ENCODE measurements around the gene ZBTB37.

The ZBTB37 gene

DNA sequence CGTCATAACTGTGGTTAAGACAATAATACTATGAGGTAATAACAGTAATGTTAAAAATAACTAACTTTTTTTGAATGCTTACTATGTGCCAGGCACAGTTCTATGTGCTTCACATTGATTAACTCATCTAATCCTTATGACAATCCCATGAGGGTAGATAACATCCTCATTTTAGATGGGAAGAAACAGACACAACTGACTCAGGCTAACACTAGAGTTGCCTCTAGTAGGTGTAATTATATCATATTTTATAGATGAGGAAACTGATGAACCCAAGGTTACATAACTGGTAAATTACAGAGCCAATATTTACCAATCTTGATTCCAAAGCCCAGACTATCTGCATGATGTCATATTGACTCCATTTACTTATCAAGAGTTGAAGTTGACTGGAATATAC lies 25.4 kb downstream of the ZBTB37 start:
- Histone ChIP-seq H3K9me3 (ENCODE audit: insufficient read depth, low read length) (no peaks in the 10 kb centered on the region), H3K4me2 (ENCODE audit: low read length) (no peak overlapping the region)
- TF ChIP-seq, protein P1, sequence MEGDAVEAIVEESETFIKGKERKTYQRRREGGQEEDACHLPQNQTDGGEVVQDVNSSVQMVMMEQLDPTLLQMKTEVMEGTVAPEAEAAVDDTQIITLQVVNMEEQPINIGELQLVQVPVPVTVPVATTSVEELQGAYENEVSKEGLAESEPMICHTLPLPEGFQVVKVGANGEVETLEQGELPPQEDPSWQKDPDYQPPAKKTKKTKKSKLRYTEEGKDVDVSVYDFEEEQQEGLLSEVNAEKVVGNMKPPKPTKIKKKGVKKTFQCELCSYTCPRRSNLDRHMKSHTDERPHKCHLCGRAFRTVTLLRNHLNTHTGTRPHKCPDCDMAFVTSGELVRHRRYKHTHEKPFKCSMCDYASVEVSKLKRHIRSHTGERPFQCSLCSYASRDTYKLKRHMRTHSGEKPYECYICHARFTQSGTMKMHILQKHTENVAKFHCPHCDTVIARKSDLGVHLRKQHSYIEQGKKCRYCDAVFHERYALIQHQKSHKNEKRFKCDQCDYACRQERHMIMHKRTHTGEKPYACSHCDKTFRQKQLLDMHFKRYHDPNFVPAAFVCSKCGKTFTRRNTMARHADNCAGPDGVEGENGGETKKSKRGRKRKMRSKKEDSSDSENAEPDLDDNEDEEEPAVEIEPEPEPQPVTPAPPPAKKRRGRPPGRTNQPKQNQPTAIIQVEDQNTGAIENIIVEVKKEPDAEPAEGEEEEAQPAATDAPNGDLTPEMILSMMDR (IDR thresholded peaks at IDR 0.05; ENCODE audit: low read depth, low read length), result no peak
- TF ChIP-seq EZH2phosphoT487 (IDR thresholded peaks at IDR 0.05; ENCODE audit: low read depth), result no peak

DNA sequence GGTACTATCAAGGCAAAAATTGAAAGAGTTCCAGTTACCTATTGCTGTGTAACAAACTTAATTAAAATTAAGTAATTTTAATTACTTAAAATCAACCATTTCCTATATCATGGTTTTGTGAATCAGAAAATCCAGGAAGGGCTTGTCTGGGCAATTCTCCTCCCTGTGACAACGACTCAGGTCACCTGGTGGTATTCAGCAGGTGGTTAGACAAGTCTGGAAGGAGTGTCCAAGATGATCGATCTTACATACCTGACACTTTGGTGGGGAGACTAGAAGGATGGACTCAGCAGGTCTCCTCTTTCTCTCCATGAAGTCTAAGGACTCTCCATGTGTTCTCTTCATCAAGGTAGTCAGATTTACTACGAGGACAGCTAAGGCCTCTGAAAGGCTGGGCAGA lies 26.0 kb downstream of the ZBTB37 start:
- Histone ChIP-seq H3K27ac (ENCODE audit: low read length) (no peak overlapping the region), H3K9ac (ENCODE audit: low read length) (no peak overlapping the region), H3K79me2 (ENCODE audit: low read length) (no peaks in the 10 kb centered on the region), H3K4me3 (ENCODE audit: low read length) (no peak overlapping the region), H3K9me3 (ENCODE audit: insufficient read depth, low read length) (no peaks in the 10 kb centered on the region), H3K4me1 (ENCODE audit: low read length) (no peaks in the 10 kb centered on the region), H2AFZ (ENCODE audit: low read depth, low read length) (no peak overlapping the region), H3K36me3 (replicated peaks; ENCODE audit: low read depth, low read length) (no peaks in the 10 kb centered on the region), H3K27me3 (ENCODE audit: low read depth, low read length) (no peaks in the 10 kb centered on the region), H3K4me2 (ENCODE audit: low read length) (no peak overlapping the region), H4K20me1 (ENCODE audit: insufficient read depth, low read length) (no peaks in the 10 kb centered on the region)
- TF ChIP-seq EZH2phosphoT487 (IDR thresholded peaks at IDR 0.05; ENCODE audit: low read depth), result no peak
- TF ChIP-seq, protein P1 (IDR thresholded peaks at IDR 0.05; ENCODE audit: low read depth, low read length), result no peak

More for the DNA sequence above, 25.4 kb downstream of the ZBTB37 start:
- no peaks in the 10 kb centered on the region for H3K4me1 ChIP-seq (ENCODE audit: low read length)
- H3K36me3 ChIP-seq (replicated peaks; ENCODE audit: low read depth, low read length), result no peaks in the 10 kb centered on the region
- H3K27me3 ChIP-seq (ENCODE audit: low read depth, low read length), result no peaks in the 10 kb centered on the region
- H3K9ac ChIP-seq (ENCODE audit: low read length), result no peak overlapping the region
- no peaks in the 10 kb centered on the region for H4K20me1 ChIP-seq (ENCODE audit: insufficient read depth, low read length)
- H3K79me2 ChIP-seq (ENCODE audit: low read length), result no peaks in the 10 kb centered on the region
- no peak overlapping the region for H3K4me3 ChIP-seq (ENCODE audit: low read length)
- H3K27ac ChIP-seq (ENCODE audit: low read length), result no peak overlapping the region
- H2AFZ ChIP-seq (ENCODE audit: low read depth, low read length), result no peak overlapping the region

DNA sequence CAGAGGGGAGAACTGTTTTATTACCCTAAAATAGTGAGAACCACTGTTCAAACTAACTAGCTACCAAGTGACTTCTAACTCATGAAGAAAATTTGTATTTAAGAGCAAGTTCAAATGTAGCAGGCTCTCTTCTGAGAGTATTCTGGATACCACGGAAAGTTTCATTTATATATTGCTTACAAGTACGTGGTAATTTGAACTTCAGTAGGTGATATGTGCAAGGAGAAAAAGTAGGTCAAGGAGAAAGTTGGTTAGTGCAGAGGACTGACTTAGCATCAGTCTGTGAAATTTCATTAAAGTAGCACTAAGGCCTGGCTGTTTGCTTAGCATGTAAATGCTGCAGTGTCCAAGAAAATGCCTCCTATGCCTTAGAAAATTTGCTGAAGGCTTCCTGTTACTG lies 32.2 kb downstream of the ZBTB37 start:
- Histone ChIP-seq H3K9ac (ENCODE audit: low read length) (no peak overlapping the region), H3K79me2 (ENCODE audit: low read length) (no peaks in the 10 kb centered on the region), H3K27me3 (ENCODE audit: low read depth, low read length) (no peaks in the 10 kb centered on the region), H3K27ac (ENCODE audit: low read length) (no peak overlapping the region), H3K36me3 (replicated peaks; ENCODE audit: low read depth, low read length) (no peaks in the 10 kb centered on the region), H2AFZ (ENCODE audit: low read depth, low read length) (no peak overlapping the region), H4K20me1 (ENCODE audit: insufficient read depth, low read length) (no peaks in the 10 kb centered on the region), H3K9me3 (ENCODE audit: insufficient read depth, low read length) (no peaks in the 10 kb centered on the region), H3K4me3 (ENCODE audit: low read length) (no peak overlapping the region), H3K4me1 (ENCODE audit: low read length) (peaks cover 8% of the 10 kb centered on the region), H3K4me2 (ENCODE audit: low read length) (no peak overlapping the region)
- no peak for TF ChIP-seq EZH2phosphoT487 (IDR thresholded peaks at IDR 0.05; ENCODE audit: low read depth)
- TF ChIP-seq, protein P1 (IDR thresholded peaks at IDR 0.05; ENCODE audit: low read depth, low read length), result no peak

DNA sequence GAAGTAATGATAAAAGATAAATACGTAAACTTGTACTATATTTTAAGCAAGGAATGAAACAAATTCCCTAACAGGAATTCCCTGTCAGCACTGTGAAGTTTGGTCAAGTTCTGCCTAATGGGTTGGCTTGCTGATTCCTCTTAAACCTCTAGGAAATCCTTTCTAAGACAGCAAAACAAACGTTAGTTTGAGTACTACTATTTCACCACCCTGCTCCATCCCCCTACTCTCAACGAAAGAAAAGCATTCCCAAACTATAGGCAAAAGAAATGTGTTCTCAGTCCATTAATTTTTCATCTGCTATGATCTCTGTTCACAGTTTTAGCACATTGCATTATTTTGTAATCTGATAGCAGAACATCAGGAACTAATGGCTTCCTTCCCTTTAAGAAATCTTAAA lies 32.8 kb downstream of the ZBTB37 start:
- H3K9ac ChIP-seq (ENCODE audit: low read length), result no peak overlapping the region
- H3K9me3 ChIP-seq (ENCODE audit: insufficient read depth, low read length), result no peaks in the 10 kb centered on the region
- H4K20me1 ChIP-seq (ENCODE audit: insufficient read depth, low read length), result no peaks in the 10 kb centered on the region
- peaks cover 8% of the 10 kb centered on the region for H3K4me1 ChIP-seq (ENCODE audit: low read length)
- TF ChIP-seq, protein P1 (IDR thresholded peaks at IDR 0.05; ENCODE audit: low read depth, low read length), result no peak
- no peak for TF ChIP-seq EZH2phosphoT487 (IDR thresholded peaks at IDR 0.05; ENCODE audit: low read depth)
- no peak overlapping the region for H3K4me2 ChIP-seq (ENCODE audit: low read length)
- H3K27me3 ChIP-seq (ENCODE audit: low read depth, low read length), result no peaks in the 10 kb centered on the region
- no peaks in the 10 kb centered on the region for H3K79me2 ChIP-seq (ENCODE audit: low read length)
- H3K4me3 ChIP-seq (ENCODE audit: low read length), result no peak overlapping the region
- no peak overlapping the region for H2AFZ ChIP-seq (ENCODE audit: low read depth, low read length)
- no peak overlapping the region for H3K27ac ChIP-seq (ENCODE audit: low read length)
- no peaks in the 10 kb centered on the region for H3K36me3 ChIP-seq (replicated peaks; ENCODE audit: low read depth, low read length)
